HG03520 (cell line): ENCODE data around the gene SV2B.
"Not testable (repeated sequence)": the region's sequence is repeated elsewhere in the genome, so short reads cannot be mapped to it uniquely, and the experiment has no call there.

Source experiments
- ATAC-seq: cut with Tn5 transposase; IDR thresholded peaks from one replicate; pipeline ENCODE4 v1.9.1; 2021; ENCODE audit warnings: mild to moderate bottlenecking, moderate library complexity; ENCODE audit not compliant: unreplicated experiment

Gene SV2B

GRCh38 chr15:91099995-91100813 lies at the start of gene SV2B:
TSS of gene SV2B (plus strand) at chr15:91100257. CDS start at chr15:91226264, 126,007 bp downstream.
- peak; percentile 47 for ATAC-seq

GRCh38 chr15:91051248-91051647 lies 48.8 kb upstream of the SV2B start:
- ATAC-seq, result no peak

GRCh38 chr15:91054816-91055215 lies 45.2 kb upstream of the SV2B start:
- ATAC-seq, result no peak

GRCh38 chr15:91055548-91056331 lies 44.3 kb upstream of the SV2B start:
- ATAC-seq, result no peak

GRCh38 chr15:91061230-91061629 lies 38.8 kb upstream of the SV2B start:
- ATAC-seq, result no peak

GRCh38 chr15:91061997-91062396 lies 38.1 kb upstream of the SV2B start:
- ATAC-seq, result no peak

- no peak for ATAC-seq
Measured at GRCh38 chr15:91065505-91065904, 34.6 kb upstream of the SV2B start.

- no peak for ATAC-seq
Measured at GRCh38 chr15:91067036-91067435, 33.0 kb upstream of the SV2B start.

- no peak for ATAC-seq
Measured at GRCh38 chr15:91068436-91068835, 31.6 kb upstream of the SV2B start.

- no peak for ATAC-seq
Measured at GRCh38 chr15:91068966-91069365, 31.1 kb upstream of the SV2B start.

GRCh38 chr15:91070872-91071271 lies 29.2 kb upstream of the SV2B start:
- no peak for ATAC-seq

- ATAC-seq, result no peak
Measured at GRCh38 chr15:91072161-91072560, 27.9 kb upstream of the SV2B start.

GRCh38 chr15:91073077-91073476 lies 27.0 kb upstream of the SV2B start:
- no peak for ATAC-seq

- ATAC-seq, result no peak
Measured at GRCh38 chr15:91073768-91074167, 26.3 kb upstream of the SV2B start.

GRCh38 chr15:91075739-91076138 lies 24.3 kb upstream of the SV2B start:
- no peak for ATAC-seq

- no peak for ATAC-seq
Measured at GRCh38 chr15:91077029-91077428, 23.0 kb upstream of the SV2B start.

- ATAC-seq, result not testable (repeated sequence)
Measured at GRCh38 chr15:91093866-91094265, 6.2 kb upstream of the SV2B start.

GRCh38 chr15:91098451-91098850 lies 1.6 kb upstream of the SV2B start:
- no peak for ATAC-seq

- peak; percentile 14 for ATAC-seq
Measured at GRCh38 chr15:91099616-91099994, 452 bp upstream of the SV2B start.

GRCh38 chr15:91100814-91101607 lies 954 bp downstream of the SV2B start:
- no peak for ATAC-seq

- no peak for ATAC-seq
Measured at GRCh38 chr15:91101608-91101920, 1.5 kb downstream of the SV2B start.
